ENCODE measurements around the gene MOB1A. TPM values are rescaled to one million over a fixed set of nuclear protein-coding genes. Genes with fewer than 3 reads are reported as not detected.

The MOB1A gene
- total and polyA plus RNA-seq, 7 donors = 13.6 to 71.2 (median 28.8) TPM

GRCh38 chr2:74146929-74147726 is 31.6 kb downstream of the MOB1A start:
- Histone ChIP-seq H3K4me3 (peak overlapping the region; percentile 89), H3K9me3 (no peaks in the 10 kb centered on the region), H3K27ac (peak overlapping the region; percentile 70), H3K36me3 (ENCODE audit: insufficient read depth in 1 of 2, low read depth in 1 of 2) (peaks cover 0 to 42% of the 10 kb centered on the region in 2 donors), H3K27me3 (ENCODE audit: insufficient read depth in 3 of 3, low read length in 2 of 3) (no peaks in the 10 kb centered on the region), H3K4me1 (peaks cover 13% of the 10 kb centered on the region)
- WGBS, 3 donors = 4 to 5% (median 5%) methylated on average over 28 to 29 of the region's 29 CpGs
- TF ChIP-seq CTCF (IDR thresholded peaks at IDR 0.05) = no peak
- DNase-seq (peak in 1 of 2 donors; percentile 30), ATAC-seq (peak; percentile 36 to 56 (median 46))
- intact Hi-C loops (cut with DNase I) = loop anchor here (5.0 to 10.0 kb wide), 4 partner anchors 118 to 322 kb away; partner anchors contain the start of genes DGUOK (in 1 of the 2) and STAMBP (in 1 of the 2)

GRCh38 chr2:74142340-74142739 is 36.3 kb downstream of the MOB1A start:
- Histone ChIP-seq H3K4me3 (no peak overlapping the region), H3K36me3 (ENCODE audit: insufficient read depth in 1 of 2, low read depth in 1 of 2) (peaks cover 0 to 30% of the 10 kb centered on the region in 2 donors), H3K9me3 (no peaks in the 10 kb centered on the region), H3K4me1 (peaks cover 7% of the 10 kb centered on the region), H3K27ac (no peak overlapping the region), H3K27me3 (ENCODE audit: insufficient read depth in 3 of 3, low read length in 2 of 3) (no peaks in the 10 kb centered on the region)
- no peak for TF ChIP-seq CTCF (IDR thresholded peaks at IDR 0.05)
- ATAC-seq (no peak), DNase-seq (no peak)
- intact Hi-C loops (cut with DNase I) = loop anchor here (10.0 kb wide), 3 partner anchors 122 to 318 kb away; partner anchors contain the start of genes DGUOK (in 1 of the 2) and STAMBP (in 1 of the 2)
- 76 to 80% (median 79%) methylated on average over 6 of the region's 6 CpGs for WGBS, 3 donors

- H3K36me3 ChIP-seq (ENCODE audit: insufficient read depth in 1 of 2, low read depth in 1 of 2) = peaks cover 0 to 40% of the 10 kb centered on the region in 2 donors
- no peaks in the 10 kb centered on the region for H3K27me3 ChIP-seq (ENCODE audit: insufficient read depth in 3 of 3, low read length in 2 of 3)
- DNase-seq = no peak
- ATAC-seq = no peak
- no peaks in the 10 kb centered on the region for H3K9me3 ChIP-seq
- intact Hi-C loops (cut with DNase I) = no loop called here
- no peak for TF ChIP-seq CTCF (IDR thresholded peaks at IDR 0.05)
- WGBS, 3 donors = 83 to 88% (median 86%) methylated on average over 19 of the region's 19 CpGs
- no peaks in the 10 kb centered on the region for H3K4me1 ChIP-seq
- H3K27ac ChIP-seq = no peak overlapping the region
- H3K4me3 ChIP-seq = no peak overlapping the region
These were observed 39.9 kb downstream of the MOB1A start for GRCh38 chr2:74138600-74139323.

GRCh38 chr2:74137651-74138599 is 40.8 kb downstream of the MOB1A start:
- Histone ChIP-seq H3K27ac (no peak overlapping the region), H3K9me3 (no peaks in the 10 kb centered on the region), H3K4me3 (no peak overlapping the region), H3K36me3 (ENCODE audit: insufficient read depth in 1 of 2, low read depth in 1 of 2) (peaks cover 0 to 44% of the 10 kb centered on the region in 2 donors), H3K27me3 (ENCODE audit: insufficient read depth in 3 of 3, low read length in 2 of 3) (no peaks in the 10 kb centered on the region), H3K4me1 (no peaks in the 10 kb centered on the region)
- intact Hi-C loops (cut with DNase I) = no loop called here
- ATAC-seq = no peak
- no peak for TF ChIP-seq CTCF (IDR thresholded peaks at IDR 0.05)
- WGBS, 3 donors = 85 to 96% (median 90%) methylated on average over 11 of the region's 11 CpGs
- no peak for DNase-seq
